Fibroblast of skin of back (primary cell): ENCODE results near the gene VPS50. TPM values are rescaled to one million over a fixed set of nuclear protein-coding genes. Genes with fewer than 3 reads are reported as not detected.

Experiments
- DNase-seq: peaks from one replicate; pipeline ENCODE4 v3.0.0-alpha.2; 2013
- polyA plus RNA-seq, 2 experiments: library from polyadenylated mRNA; unstranded; fragments of 120-200 nt; gene quantifications; one replicate each; pipeline ENCODE4 v1.2.1, GENCODE V29; 2013; ENCODE audit not compliant: insufficient read length in 2 of 2

The VPS50 gene, protein sequence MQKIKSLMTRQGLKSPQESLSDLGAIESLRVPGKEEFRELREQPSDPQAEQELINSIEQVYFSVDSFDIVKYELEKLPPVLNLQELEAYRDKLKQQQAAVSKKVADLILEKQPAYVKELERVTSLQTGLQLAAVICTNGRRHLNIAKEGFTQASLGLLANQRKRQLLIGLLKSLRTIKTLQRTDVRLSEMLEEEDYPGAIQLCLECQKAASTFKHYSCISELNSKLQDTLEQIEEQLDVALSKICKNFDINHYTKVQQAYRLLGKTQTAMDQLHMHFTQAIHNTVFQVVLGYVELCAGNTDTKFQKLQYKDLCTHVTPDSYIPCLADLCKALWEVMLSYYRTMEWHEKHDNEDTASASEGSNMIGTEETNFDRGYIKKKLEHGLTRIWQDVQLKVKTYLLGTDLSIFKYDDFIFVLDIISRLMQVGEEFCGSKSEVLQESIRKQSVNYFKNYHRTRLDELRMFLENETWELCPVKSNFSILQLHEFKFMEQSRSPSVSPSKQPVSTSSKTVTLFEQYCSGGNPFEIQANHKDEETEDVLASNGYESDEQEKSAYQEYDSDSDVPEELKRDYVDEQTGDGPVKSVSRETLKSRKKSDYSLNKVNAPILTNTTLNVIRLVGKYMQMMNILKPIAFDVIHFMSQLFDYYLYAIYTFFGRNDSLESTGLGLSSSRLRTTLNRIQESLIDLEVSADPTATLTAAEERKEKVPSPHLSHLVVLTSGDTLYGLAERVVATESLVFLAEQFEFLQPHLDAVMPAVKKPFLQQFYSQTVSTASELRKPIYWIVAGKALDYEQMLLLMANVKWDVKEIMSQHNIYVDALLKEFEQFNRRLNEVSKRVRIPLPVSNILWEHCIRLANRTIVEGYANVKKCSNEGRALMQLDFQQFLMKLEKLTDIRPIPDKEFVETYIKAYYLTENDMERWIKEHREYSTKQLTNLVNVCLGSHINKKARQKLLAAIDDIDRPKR
- polyA plus RNA-seq (2013, experiment 1 of 2; ENCODE audit: insufficient read length) = 9.5 TPM
- 11.2 TPM for polyA plus RNA-seq (2013, experiment 2 of 2; ENCODE audit: insufficient read length)

GRCh38 chr7:93231799-93232672 is at the start of gene VPS50:
VPS50 (plus strand) TSS chr7:93232366; CDS start chr7:93232468, 102 bp downstream.
- DNase-seq = peak; percentile 97

DNA sequence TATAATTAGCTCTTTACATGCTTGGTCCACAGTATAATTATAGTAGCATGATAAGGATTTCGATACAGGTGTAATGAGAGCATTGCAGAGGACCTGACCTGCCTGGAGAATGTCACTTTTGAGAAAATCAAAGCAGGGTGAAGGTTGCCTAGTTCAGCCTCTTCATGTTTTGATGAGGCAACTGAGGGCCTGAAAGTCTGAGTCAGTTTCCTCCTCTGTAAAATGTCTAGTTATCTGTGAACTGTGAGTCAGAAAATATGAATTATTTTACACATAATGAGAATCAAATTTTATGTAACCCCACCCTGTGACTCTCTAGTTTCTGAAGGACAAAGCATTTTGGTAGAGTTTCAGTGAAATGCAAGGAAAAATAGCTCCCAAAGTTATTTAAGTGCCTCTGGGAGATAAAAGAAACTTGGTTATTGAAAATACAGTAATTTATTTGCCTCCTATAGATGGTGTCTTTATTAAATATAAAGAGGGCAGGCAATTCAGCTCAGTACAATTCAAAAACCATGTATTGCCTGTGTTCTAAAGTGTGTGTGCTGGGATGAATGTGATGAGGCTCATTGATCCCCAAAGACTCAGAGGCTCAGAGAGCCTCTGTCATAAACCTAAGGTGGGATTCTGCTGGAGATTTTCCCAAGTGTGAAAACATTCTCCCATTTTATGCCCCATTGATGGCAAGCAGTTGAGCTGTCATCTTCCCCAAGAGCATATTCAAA is 46.7 kb upstream of the VPS50 start:
- peak; percentile 69 for DNase-seq

DNA sequence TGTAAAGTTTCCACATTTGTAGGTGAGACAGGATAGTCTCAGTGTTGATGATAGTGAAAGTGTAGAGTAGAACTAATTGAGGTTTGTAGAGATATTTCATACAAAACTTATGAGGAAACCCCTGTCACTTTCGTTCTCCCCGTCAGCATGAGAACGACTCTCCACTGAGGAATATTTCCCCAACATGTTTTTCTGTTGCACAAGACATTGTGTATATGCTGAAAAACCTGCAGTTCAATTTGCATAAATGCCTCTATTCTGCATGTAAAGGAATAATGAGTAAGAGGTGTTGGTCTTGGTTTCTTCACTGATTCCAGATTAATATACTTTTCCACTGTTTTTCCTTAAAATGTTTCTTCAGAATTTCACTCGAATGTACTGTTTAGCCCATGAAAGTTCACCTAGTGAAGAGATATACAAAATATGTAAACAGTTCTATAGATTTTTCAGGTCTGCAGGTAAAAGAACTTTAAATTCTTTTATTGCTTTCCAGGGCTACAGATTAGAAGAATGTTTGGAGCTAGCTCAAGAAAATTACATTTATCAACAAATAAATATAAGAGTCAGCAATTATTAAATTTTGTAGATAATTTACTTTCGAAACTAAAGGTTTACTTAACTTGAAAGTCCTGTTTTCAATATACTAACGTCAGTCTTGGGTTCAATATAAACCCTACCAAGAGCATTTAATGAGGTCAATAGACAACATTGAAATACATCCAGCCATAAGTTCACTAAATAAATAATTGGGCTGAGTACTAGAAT is 43.1 kb upstream of the VPS50 start:
- no peak for DNase-seq

DNA sequence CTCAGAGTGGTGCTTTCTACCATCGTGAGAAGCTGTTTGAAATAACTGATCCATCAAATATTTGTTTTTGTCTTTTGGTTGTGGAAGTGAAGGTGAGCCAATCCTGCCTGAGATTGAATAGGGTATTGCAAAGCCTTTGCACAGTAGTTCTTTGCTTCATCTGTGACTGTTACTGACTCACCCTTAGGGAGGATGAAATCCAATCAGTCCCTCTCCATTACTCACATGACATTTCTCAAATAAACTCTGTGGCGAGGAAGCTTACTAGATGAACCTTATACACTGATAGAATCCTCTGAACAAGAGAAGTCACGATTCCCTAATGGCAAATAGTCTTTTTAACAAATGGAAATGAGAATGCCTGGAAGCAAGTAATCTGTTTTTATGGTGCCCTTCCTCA is 37.8 kb upstream of the VPS50 start:
- DNase-seq = peak; percentile 20

GRCh38 chr7:93196336-93196735 is 35.8 kb upstream of the VPS50 start:
- no peak for DNase-seq

- DNase-seq = no peak
Observed at GRCh38 chr7:93198472-93198871, 33.7 kb upstream of the VPS50 start.

- DNase-seq = no peak
Observed at GRCh38 chr7:93202594-93203250, 29.4 kb upstream of the VPS50 start.

GRCh38 chr7:93203496-93203895 is 28.7 kb upstream of the VPS50 start:
- DNase-seq = no peak

DNA sequence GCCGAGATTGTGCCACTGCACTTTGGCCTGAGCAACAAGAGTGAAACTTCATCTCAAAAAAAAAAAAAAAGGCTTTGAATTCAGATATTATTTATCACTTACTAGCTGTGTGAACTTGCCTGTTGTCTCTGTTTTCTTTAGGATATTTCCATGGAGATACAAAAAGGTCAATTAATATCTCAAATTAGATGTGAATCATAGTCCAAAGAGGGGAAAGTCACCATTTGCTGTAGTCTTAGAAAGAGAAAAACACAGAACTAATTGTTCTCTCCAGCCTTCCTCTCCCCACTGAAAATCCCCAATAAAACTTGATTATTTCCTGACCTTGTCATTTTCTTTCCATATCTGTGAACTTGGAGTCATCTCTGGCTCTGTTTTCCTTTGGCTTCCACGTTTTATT is 27.1 kb upstream of the VPS50 start:
- no peak for DNase-seq

DNA sequence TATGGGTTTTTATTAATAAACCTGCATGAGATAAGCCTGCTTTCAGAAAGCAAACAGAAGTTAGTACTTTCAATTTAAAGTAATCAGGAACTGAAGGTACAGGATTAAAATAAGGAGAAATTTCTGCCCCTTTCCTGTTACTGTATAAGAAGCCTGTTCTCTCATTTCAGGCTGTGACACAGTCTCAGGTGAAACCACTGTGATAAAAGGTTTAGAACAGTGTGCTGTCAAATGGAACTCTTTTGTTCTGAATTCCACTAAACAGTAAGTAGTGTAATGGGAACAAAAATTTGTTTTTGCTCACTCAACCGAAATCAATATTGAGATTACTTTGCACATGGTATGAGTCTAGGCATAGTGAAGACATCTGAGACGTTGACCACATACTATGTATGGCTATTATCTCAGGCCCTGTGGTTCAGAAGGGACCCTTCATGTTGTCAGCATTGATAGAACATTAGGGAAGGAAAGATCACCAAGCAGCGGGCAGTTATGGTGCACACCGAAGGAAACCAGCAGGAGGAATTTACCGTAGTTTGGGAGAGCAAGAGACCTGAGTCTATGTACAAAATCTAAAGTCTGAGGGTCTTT is 20.8 kb upstream of the VPS50 start:
- DNase-seq = no peak

DNA sequence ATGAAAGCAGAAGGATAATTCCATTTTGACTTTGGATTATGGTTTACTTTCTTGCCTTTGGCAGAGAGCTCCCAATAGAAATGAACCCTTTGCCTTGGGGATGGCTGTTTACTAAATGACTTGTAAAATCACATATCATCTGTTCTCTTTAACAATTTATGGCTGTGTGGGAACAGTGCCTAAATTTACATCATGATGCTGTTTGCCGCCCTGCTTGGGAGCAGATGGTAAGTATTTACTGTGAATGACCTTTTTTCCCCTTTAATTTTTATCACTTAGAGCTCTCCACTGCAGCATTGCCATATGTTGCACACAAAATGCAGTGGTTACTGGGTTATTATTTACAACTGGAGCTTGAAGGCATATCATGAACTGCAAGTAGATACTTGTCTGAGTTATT is 19.3 kb upstream of the VPS50 start:
- DNase-seq = no peak

- no peak for DNase-seq
Observed at GRCh38 chr7:93218997-93219827, 13.0 kb upstream of the VPS50 start.

DNA sequence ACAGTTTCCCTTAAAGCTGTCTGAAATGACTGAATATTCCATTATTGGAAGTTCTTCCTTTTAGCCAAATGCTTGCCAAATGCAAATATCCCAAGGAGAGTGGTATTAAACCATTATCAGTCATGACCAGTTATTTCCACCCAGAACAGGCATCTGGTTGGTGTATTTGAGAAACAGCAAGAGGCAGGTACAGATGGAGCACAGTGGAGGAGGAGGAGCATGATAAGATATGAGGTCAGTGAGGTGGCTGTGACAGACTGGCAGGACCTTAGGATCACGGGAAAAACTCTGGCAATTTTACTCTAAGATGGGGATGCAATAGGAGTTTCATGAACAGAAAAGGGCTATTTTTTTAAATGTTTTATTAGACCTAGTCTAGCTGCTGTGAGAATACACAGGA is 12.3 kb upstream of the VPS50 start:
- no peak for DNase-seq

GRCh38 chr7:93226310-93226709 is 5.9 kb upstream of the VPS50 start, which contains the start of gene HEPACAM2:
HEPACAM2 (minus strand) TSS chr7:93226469.
- DNase-seq = no peak

GRCh38 chr7:93228302-93228701 is 3.9 kb upstream of the VPS50 start:
- peak; percentile 61 for DNase-seq

- no peak for DNase-seq
Observed at GRCh38 chr7:93231259-93231658, 907 bp upstream of the VPS50 start.

- no peak for DNase-seq
Observed at GRCh38 chr7:93232673-93233018, 480 bp downstream of the VPS50 start.

DNA sequence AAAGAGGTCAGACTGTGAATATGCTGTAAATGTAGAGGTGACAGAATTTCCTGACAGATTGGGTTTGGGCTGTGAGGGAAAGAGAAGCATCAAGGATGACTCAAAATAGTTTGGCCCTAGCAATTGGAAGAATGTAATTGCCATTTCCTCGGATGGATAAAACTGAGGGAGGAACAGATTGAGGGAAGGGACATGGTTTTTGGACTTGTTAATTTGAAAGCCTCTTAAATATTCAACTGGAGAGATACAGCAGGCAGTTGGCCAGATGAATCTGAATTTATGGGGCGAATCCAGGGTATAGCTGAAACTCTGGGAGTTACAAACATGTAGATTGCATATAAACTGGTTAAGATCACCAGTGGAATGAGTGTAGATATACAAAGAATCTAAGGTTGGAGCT is 3.4 kb downstream of the VPS50 start:
- DNase-seq = no peak

DNA sequence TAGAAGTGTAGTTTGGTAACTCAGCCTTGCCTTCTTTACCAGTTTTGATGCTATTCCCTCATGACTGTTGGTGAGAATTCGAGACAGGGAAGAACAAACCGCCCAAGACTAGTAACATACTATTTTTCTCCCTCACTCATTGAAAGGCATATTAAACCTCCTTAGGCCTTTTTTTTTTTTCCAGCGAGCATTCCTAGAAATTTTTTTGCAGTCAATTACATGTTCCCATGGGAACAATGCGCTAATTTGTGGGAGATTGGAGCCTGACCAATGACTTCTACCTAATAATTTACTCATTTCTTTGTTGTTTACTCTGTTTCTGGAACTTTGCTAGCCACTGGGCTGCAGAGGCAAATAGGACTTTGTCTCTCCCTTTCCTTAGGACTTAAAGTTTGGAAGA is 6.0 kb downstream of the VPS50 start:
- no peak for DNase-seq
